Measurements from ENCODE around the gene BTN1A1.
"Not testable (repeated sequence)": the region's sequence is repeated elsewhere in the genome, so short reads cannot be mapped to it uniquely, and the experiment has no call there.

Gene BTN1A1, protein sequence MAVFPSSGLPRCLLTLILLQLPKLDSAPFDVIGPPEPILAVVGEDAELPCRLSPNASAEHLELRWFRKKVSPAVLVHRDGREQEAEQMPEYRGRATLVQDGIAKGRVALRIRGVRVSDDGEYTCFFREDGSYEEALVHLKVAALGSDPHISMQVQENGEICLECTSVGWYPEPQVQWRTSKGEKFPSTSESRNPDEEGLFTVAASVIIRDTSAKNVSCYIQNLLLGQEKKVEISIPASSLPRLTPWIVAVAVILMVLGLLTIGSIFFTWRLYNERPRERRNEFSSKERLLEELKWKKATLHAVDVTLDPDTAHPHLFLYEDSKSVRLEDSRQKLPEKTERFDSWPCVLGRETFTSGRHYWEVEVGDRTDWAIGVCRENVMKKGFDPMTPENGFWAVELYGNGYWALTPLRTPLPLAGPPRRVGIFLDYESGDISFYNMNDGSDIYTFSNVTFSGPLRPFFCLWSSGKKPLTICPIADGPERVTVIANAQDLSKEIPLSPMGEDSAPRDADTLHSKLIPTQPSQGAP

GRCh38 chr6:26500102-26500501 is at the start of gene BTN1A1:
Gene BTN1A1 (plus strand): TSS chr6:26500303. CDS start chr6:26501287, 984 bp downstream.
- no peak for DNase-seq (ENCODE audit: low spot score)

GRCh38 chr6:26452631-26453235 is 47.4 kb upstream of the BTN1A1 start:
- DNase-seq (ENCODE audit: low spot score): no peak

GRCh38 chr6:26454631-26455030 is 45.5 kb upstream of the BTN1A1 start:
- DNase-seq (ENCODE audit: low spot score): no peak

DNA sequence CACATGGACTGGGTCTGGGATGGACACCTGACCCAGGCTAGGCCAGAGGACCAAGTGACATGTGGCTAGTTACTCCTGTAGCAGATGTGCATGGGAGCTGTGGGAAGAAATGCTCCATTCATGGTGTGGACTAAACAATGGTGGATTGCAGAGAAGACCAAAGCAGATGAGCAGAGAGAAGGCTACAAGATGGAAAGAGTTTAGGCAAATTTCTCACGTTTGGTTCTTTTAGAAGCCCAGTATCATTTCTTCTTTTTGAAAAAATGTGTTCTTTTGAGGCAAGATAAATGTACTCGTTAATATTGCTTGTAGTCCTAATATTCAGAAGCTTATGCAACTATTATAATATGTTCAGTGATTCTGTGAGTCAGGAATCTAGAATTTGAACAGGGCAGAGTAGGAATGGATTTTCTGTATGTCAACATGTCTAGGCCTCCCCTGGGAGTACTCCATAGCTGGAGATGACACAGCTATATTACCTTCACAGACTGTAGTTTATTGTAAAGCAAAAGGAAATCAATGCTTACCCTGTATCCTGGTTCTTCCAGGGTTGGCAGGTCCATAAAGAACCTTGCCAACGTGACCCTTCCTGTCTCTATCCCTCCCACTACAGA is 44.6 kb upstream of the BTN1A1 start:
- no peak for DNase-seq (ENCODE audit: low spot score)

DNA sequence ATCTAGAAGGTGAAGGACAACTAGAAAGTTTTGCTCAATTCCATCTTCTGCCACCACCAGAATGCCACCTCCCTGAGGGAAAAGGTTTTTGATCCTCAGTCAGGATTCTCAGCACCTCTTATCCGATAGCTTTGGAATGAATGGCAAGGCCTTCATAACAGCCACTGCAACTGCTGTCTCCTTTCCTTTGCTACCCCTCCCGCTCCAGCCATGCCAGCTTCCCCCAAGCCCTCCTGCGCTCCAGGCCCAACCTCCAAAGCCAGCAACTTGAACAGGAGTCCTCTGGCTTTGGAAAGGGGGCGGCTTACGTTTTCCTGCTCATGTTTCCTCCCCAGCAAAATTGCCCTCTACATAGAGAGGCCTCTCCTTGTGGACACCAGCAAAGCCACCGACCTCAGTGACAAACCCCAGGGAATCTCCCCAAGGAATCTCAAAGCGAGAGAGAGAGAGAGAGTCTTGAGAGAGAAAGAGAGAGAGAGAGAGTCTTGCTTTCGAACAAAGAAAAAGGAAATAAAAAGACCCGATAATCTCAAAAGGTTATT is 42.8 kb upstream of the BTN1A1 start:
- DNase-seq (ENCODE audit: low spot score): no peak

DNA sequence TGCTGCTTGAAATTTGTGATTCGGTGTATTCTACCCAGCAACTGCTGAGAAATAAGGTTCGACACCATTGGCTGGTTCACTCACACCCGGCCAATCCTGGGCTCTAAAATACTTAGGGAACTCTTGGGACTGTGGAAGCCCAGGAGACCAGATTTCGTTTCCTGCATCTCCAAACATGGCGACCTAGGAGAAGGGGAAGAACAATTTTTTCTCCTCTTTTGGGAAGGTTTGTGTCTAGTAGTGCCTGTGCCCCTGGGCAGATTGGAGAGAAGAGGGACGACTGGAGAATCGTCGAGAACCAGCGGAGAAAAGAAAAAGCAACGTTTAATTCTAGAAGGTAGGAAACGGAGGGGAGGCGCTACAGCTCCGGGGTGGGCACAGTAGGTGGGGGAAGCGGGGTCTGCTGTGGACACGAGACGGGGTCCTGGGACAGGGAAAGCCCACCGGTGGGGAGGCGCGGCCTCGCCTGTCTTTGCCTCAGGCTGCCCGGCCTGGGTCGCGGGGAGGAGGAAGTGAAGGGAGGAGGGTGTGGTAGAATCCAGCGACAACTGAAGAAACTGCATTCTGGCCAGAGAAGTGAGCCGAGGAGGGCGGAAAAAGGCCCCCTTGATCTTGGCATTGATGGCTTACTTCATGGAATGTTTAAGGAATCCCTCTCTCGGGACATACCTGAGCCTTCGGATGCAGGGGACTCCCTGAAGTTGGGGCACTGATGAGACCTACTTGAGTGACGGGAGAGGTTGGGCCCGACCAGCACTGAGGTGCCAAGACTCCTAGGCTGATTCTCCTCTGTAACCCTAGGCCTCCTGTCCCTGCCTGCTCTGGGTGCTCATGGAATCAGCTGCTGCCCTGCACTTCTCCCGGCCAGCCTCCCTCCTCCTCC is 42.1 kb upstream of the BTN1A1 start, which contains the start of gene BTN2A1:
BTN2A1 (plus strand) TSS at position 150 of the 883 bp plus-strand sequence; CDS start at position 832, 682 bp downstream.
- DNase-seq (ENCODE audit: low spot score): peak; percentile 64

GRCh38 chr6:26459023-26459810 is 40.9 kb upstream of the BTN1A1 start:
- DNase-seq (ENCODE audit: low spot score): no peak

DNA sequence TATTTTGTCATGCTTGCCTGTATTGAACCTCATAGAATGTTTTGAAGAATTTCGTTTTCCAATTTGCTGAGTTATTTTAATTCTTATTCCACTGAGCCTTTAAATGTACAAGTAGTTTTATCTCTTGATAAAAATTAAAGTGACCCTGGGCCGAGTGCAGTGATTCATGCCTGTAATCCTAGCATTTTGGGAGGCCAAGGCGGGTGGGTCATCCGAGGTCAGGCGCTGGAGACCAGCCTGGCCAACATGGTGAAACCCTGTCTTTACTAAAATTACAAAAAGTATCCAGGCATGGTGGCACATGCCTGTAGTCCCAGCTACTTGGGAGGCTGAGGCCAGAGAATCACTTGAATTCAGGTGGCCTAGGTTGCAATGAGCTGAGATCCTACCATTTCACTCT is 38.8 kb upstream of the BTN1A1 start:
- not testable (repeated sequence) for DNase-seq (ENCODE audit: low spot score)

GRCh38 chr6:26464014-26464413 is 36.1 kb upstream of the BTN1A1 start:
- no peak for DNase-seq (ENCODE audit: low spot score)

GRCh38 chr6:26464416-26465131 is 35.5 kb upstream of the BTN1A1 start:
- DNase-seq (ENCODE audit: low spot score): no peak

- DNase-seq (ENCODE audit: low spot score): no peak
Measured at GRCh38 chr6:26465776-26466175, 34.3 kb upstream of the BTN1A1 start.

- no peak for DNase-seq (ENCODE audit: low spot score)
Measured at GRCh38 chr6:26468829-26469228, 31.3 kb upstream of the BTN1A1 start.

DNA sequence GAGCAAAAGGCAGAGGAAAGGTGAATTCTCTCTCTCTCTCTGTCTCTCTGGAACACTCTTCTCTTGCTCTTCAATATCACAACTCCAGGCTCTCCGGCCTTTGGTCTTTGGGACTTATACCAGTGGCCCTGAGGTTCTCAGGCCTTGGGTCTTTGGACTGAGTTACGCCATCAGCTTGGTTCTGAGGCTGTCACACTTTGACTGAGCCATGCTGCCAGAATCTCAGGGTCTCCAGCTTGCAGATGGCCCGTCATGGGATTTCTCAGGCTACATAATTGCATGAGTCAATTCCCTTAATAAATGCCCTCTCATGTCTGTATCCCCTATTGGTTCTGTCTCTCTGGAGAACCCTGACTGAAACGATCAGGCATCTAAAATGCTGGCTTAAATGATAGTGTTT is 29.5 kb upstream of the BTN1A1 start:
- DNase-seq (ENCODE audit: low spot score): no peak

DNA sequence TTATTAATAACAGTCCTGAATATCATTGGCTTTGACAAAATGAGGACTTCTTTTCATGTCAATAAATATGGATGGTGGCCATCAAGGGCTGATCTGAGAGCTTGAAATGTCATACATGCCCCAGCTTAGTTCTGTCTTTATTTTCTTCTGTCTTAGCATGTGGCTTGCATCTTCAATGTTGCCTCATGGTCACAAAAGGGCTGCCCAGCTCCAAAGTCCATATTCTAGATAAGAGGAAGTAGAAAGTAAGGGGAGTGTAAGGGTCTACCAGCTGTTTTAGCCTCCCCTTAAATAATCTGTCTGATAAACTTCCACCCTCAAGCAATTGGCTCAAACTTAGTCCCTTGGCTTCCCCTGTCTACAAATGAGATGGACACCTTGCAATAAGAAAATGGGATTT is 28.1 kb upstream of the BTN1A1 start:
- no peak for DNase-seq (ENCODE audit: low spot score)

- DNase-seq (ENCODE audit: low spot score): no peak
Measured at GRCh38 chr6:26472549-26473290, 27.4 kb upstream of the BTN1A1 start.

- DNase-seq (ENCODE audit: low spot score): no peak
Measured at GRCh38 chr6:26473429-26473757, 26.7 kb upstream of the BTN1A1 start.

- DNase-seq (ENCODE audit: low spot score): no peak
Measured at GRCh38 chr6:26473758-26474438, 26.2 kb upstream of the BTN1A1 start.

DNA sequence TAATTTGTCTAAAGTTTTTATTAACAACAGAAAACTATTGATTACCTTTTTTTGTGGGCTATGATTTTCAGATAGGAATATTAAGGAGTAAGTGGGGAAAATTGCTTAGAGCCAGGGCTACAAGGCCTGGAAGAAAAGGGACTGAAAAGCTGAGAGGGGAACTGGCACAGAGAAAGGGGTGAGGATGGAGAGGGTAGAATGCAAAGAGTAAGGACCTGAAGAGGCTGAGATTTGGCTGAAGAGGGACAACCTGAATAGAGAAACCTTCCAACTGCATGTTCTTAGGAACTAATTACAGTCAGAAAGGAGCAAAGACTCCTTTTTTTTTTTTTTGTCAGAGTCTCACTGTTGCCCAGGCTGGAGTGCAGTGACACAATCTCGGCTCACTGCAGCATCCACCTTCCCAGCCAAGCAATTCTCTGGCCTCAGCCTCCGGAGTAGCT is 25.6 kb upstream of the BTN1A1 start:
- DNase-seq (ENCODE audit: low spot score): no peak
